HepG2 (cell line): ENCODE measurements around the gene CCDC85C.

Experiments
- ASH2L ChIP-seq: fragments of 300-600, 200-600 bp; sonication (generic); IDR thresholded peaks from 2 replicates; pipeline ENCODE4 v1.7.0; 2017; ENCODE audit warnings: low read depth, mild to moderate bottlenecking, moderate library complexity, mixed read lengths, low read length; ENCODE audit not compliant: insufficient read length
- CREM ChIP-seq, 2 experiments: sonication (generic) in 1 of 2; formaldehyde crosslinking in 1 of 2; IDR thresholded peaks; 2 replicates each; pipeline versions ENCODE4 v1.4.0 to v1.6.1; 2016 to 2020; ENCODE audit warnings: antibody characterized with exemption in 1 of 2, mild to moderate bottlenecking in 1 of 2, missing genetic modification reagents in 1 of 2
- EZH2 ChIP-seq: conservative IDR thresholded peaks from 2 replicates; pipeline ENCODE4 v1.6.1; 2012; ENCODE audit warnings: mild to moderate bottlenecking, low read depth, low read length, moderate library complexity
- IRF9 ChIP-seq: sonication (generic); formaldehyde crosslinking; IDR thresholded peaks from 2 replicates; pipeline ENCODE4 v1.8.0; 2022; ENCODE audit warnings: missing genetic modification reagents, mild to moderate bottlenecking, borderline replicate concordance
- MAFK ChIP-seq, 2 experiments: IDR thresholded peaks in 1 of 2; conservative IDR thresholded peaks in 1 of 2; 2 replicates each; pipeline ENCODE4 v1.6.1; 2011; ENCODE audit warnings: improper control_type of control experiment in 2 of 2, low read length in 2 of 2
- POLR2A ChIP-seq, 2 experiments: IDR thresholded peaks; 2 replicates each; pipeline ENCODE4 v1.6.1; 2011; ENCODE audit warnings: low read depth in 2 of 2, low read length in 2 of 2, mild to moderate bottlenecking in 1 of 2, moderate library complexity in 1 of 2; ENCODE audit not compliant: insufficient read depth in 1 of 2
- TAF1 ChIP-seq: sonication (generic); formaldehyde crosslinking; IDR thresholded peaks from 2 replicates; pipeline ENCODE4 v1.4.0; 2020; ENCODE audit warnings: missing genetic modification reagents
- YY1 ChIP-seq: IDR thresholded peaks from 2 replicates; pipeline ENCODE4 v1.6.1; 2011; ENCODE audit warnings: low read length, low read depth, moderate library complexity, mild to moderate bottlenecking; ENCODE audit not compliant: insufficient read depth, insufficient replicate concordance
- ZMAT3 ChIP-seq: sonication (generic); formaldehyde crosslinking; conservative IDR thresholded peaks from 2 replicates; pipeline ENCODE4 v1.7.0; 2021; ENCODE audit warnings: missing genetic modification reagents
- TF ChIP-seq, protein P1 (sequence below): sonication (generic); formaldehyde crosslinking; conservative IDR thresholded peaks from 2 replicates; pipeline ENCODE4 v1.4.0; 2020; ENCODE audit warnings: missing genetic modification reagents
- TF ChIP-seq, protein P2 (sequence below): sonication (generic); formaldehyde crosslinking; IDR thresholded peaks from 2 replicates; pipeline ENCODE4 v1.5.0; 2020; ENCODE audit warnings: mild to moderate bottlenecking, missing genetic modification reagents

- no peak for TF ChIP-seq IRF9
- no peak for TF ChIP-seq CREM (IDR thresholded peaks at IDR 0.05)
- TF ChIP-seq CREM (CRISPR knock-in tag; IDR thresholded peaks at IDR 0.05) = no peak
- TF ChIP-seq POLR2A (IDR thresholded peaks at IDR 0.05; ENCODE audit: insufficient read depth in 1 of 2, low read depth in 2 of 2, low read length in 2 of 2) = no peak
- TF ChIP-seq YY1 = no peak
- no peak for TF ChIP-seq MAFK (conservative IDR thresholded peaks at IDR 0.05 in 1 of 2, IDR thresholded peaks at IDR 0.05 in 1 of 2; ENCODE audit: low read length in 2 of 2)
- no peak for TF ChIP-seq TAF1 (CRISPR knock-in tag)
- TF ChIP-seq, protein P1, sequence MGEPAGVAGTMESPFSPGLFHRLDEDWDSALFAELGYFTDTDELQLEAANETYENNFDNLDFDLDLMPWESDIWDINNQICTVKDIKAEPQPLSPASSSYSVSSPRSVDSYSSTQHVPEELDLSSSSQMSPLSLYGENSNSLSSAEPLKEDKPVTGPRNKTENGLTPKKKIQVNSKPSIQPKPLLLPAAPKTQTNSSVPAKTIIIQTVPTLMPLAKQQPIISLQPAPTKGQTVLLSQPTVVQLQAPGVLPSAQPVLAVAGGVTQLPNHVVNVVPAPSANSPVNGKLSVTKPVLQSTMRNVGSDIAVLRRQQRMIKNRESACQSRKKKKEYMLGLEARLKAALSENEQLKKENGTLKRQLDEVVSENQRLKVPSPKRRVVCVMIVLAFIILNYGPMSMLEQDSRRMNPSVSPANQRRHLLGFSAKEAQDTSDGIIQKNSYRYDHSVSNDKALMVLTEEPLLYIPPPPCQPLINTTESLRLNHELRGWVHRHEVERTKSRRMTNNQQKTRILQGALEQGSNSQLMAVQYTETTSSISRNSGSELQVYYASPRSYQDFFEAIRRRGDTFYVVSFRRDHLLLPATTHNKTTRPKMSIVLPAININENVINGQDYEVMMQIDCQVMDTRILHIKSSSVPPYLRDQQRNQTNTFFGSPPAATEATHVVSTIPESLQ (CRISPR knock-in tag) = no peak
- no peak for TF ChIP-seq ASH2L
- TF ChIP-seq, protein P2, sequence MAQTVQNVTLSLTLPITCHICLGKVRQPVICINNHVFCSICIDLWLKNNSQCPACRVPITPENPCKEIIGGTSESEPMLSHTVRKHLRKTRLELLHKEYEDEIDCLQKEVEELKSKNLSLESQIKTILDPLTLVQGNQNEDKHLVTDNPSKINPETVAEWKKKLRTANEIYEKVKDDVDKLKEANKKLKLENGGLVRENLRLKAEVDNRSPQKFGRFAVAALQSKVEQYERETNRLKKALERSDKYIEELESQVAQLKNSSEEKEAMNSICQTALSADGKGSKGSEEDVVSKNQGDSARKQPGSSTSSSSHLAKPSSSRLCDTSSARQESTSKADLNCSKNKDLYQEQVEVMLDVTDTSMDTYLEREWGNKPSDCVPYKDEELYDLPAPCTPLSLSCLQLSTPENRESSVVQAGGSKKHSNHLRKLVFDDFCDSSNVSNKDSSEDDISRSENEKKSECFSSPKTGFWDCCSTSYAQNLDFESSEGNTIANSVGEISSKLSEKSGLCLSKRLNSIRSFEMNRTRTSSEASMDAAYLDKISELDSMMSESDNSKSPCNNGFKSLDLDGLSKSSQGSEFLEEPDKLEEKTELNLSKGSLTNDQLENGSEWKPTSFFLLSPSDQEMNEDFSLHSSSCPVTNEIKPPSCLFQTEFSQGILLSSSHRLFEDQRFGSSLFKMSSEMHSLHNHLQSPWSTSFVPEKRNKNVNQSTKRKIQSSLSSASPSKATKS (CRISPR knock-in tag) = no peak
- TF ChIP-seq EZH2 = no peak
- no peak for TF ChIP-seq ZMAT3 (CRISPR knock-in tag)
Measured at GRCh38 chr14:99595524-99595923, 8.5 kb downstream of the CCDC85C start.
